Measurements from ENCODE around the gene APOL6.

APOL6 gene

DNA sequence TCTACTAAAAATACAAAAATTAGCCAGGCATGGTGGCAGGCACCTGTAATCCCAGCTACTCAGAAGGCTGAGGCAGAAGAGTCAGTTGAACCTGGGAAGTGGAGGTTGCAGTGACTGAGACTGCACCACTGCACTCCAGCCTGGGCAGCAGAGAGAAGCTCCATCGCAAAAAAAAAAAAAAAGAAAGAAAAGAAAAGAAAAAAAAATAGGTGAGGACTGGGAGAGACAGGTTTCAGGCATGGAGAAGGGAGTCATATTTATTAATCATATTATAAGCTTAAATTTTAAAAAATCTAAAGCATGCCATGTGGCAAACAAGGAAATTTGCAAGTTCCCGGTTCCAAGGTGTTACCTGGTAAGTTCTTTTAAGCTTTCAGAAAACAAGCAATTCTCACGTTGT lies 69.3 kb downstream of the APOL6 start, which contains the start of gene APOL5:
Gene APOL5, plus strand, starts transcription at position 301 of the 400 bp plus-strand sequence. Its CDS starts 0 bp downstream, at position 301.
- Histone ChIP-seq H3K4me1 (ENCODE audit: insufficient read depth, low read length) (no peaks in the 10 kb centered on the region), H3K9ac (ENCODE audit: low read depth, low read length) (no peak within 1 kb of the TSS), H3K27ac (ENCODE audit: low read length) (no peak within 1 kb of the TSS), H3K36me3 (ENCODE audit: insufficient read depth, low read depth, low read length) (no peaks in the 10 kb centered on the region), H3K27me3 (ENCODE audit: insufficient read depth, low read length) (no peaks in the 10 kb centered on the region), H3K9me3 (ENCODE audit: insufficient read depth, low read depth, low read length) (peaks cover 4% of the 10 kb centered on the region; the same call in 1 of the 2 replicates), H3K4me3 (ENCODE audit: low read length) (no peak within 1 kb of the TSS)
